GM13976 (cell line): ENCODE results near the gene EPS8.

ENCODE experiments used
- DNase-seq: peaks from one replicate; pipeline ENCODE4 v3.0.0; 2012; ENCODE audit warnings: low spot score
- CTCF ChIP-seq: IDR thresholded peaks from 2 replicates; pipeline ENCODE4 v1.5.1; 2012; ENCODE audit warnings: borderline replicate concordance, mild to moderate bottlenecking; ENCODE audit not compliant: insufficient read depth; ENCODE audit errors: extremely low read depth, missing control alignments, control extremely low read depth
- in situ Hi-C: fragments of 300-500 bp; cut with MboI; formaldehyde crosslinking; loops from one replicate; pipeline ENCODE4 v1.12.0; 2022; ENCODE audit warnings: low sequenced_read_pairs, mixed read lengths, inconsistent platforms; ENCODE audit not compliant: unreplicated experiment

The EPS8 gene

GRCh38 chr12:15829255-15829654, 40.1 kb upstream of the EPS8 start:
- no peak for DNase-seq
- TF ChIP-seq CTCF: no peak
- in situ Hi-C loops: loop anchor here (25.0 kb wide), 1 partner anchor 542 kb away; no protein-coding TSS in a partner anchor

DNA sequence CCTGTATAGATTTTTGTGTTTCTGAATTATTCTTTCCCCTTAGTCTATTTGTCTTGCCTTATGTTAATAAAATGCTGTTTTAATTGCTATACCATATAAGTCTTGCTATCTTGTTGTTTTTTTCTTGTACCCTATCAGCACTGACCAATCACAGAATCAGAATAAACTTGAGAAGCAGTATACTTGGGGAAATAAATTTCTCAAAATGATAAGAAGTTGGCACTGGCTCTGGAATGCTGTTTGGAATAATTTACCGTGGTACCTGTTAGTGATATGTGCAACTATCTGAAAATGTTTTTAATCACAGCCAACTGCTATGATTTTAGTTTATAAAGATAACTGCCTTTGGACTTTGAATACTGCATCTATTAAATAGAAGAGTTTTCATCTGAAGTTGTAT, 37.9 kb upstream of the EPS8 start:
- DNase-seq: no peak
- TF ChIP-seq CTCF: no peak
- in situ Hi-C loops: loop anchor here (25.0 kb wide), 1 partner anchor 540 kb away; no protein-coding TSS in a partner anchor

GRCh38 chr12:15824516-15824915, 35.3 kb upstream of the EPS8 start:
- in situ Hi-C loops: no loop called here
- no peak for TF ChIP-seq CTCF
- no peak for DNase-seq

- in situ Hi-C loops: no loop called here
- no peak for TF ChIP-seq CTCF
- no peak for DNase-seq
These were observed 34.4 kb upstream of the EPS8 start for GRCh38 chr12:15823360-15824128.

DNA sequence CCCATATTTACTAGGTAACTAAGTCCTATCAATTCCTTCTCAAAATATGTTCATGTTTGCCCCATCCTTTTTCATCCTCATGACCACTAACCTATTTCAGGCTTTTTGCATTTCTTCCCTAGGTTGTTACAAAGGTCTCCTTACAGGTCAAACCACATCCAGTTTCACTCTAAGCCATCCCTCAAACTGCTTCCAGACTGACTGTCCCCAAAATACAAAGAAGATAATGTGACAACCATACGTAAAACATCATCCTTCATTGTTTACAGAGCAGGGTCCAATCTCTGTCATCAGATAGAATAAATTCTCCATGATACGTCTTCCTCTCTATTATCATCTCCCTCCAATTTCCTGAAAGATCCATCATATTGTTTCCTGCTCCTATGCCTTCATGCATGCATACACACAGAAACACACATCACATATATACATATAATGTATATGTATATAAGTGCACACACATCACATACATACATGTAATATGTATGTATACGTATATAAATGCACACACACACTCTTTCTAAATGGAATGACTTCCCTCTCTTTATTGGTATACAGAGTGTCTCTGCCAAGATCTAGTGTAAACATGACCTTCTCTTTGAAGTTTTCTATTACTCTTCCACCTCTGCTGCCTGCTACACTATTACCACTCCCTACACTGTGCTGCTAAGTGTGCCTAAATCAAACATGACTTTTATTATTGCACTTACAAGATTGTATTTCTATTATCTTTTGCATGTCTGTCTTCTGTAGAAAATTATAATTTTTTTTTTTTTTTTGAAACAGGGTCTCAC, 30.7 kb upstream of the EPS8 start:
- no peak for TF ChIP-seq CTCF
- in situ Hi-C loops: no loop called here
- DNase-seq: no peak

GRCh38 chr12:15818418-15818817, 29.2 kb upstream of the EPS8 start:
- TF ChIP-seq CTCF: no peak
- no peak for DNase-seq
- in situ Hi-C loops: no loop called here
